Measurements from ENCODE around the gene CENPT. TPM values are rescaled to one million over a fixed set of nuclear protein-coding genes. Genes with fewer than 3 reads are reported as not detected.

The CENPT gene
- total and polyA plus RNA-seq, 2 of the 13 experiments (the other 11 are each of a cell fraction or from before 2014, with no cell fraction given) = 40.9 to 43.3 TPM

GRCh38 chr16:67833415-67834241, 13.9 kb downstream of the CENPT start (continued):
- TF ChIP-seq ZNF549 (CRISPR knock-in tag; IDR thresholded peaks at IDR 0.05) = no peak
- peak; percentile 88 for TF ChIP-seq CREM (IDR thresholded peaks at IDR 0.05)
- no peak for TF ChIP-seq CREM (CRISPR knock-in tag; IDR thresholded peaks at IDR 0.05)
- peak; percentile 95 for TF ChIP-seq GTF3A (CRISPR knock-in tag; conservative IDR thresholded peaks at IDR 0.05)
- no peak for TF ChIP-seq ZNF883 (CRISPR knock-in tag; IDR thresholded peaks at IDR 0.05; ENCODE audit: not compliant biosample characterization)
- TF ChIP-seq ZNF331 (CRISPR knock-in tag; IDR thresholded peaks at IDR 0.05) = peak; percentile 80
- no peak for TF ChIP-seq ZNF674 (CRISPR knock-in tag; IDR thresholded peaks at IDR 0.05; ENCODE audit: low read depth)
- peak; percentile 92 to 99 for TF ChIP-seq POLR2A (IDR thresholded peaks at IDR 0.05; ENCODE audit: insufficient read depth in 1 of 2, low read depth in 2 of 2, low read length in 2 of 2)
- peak; percentile 96 for TF ChIP-seq E2F5 (CRISPR knock-in tag; conservative IDR thresholded peaks at IDR 0.05)
- TF ChIP-seq, protein P1, sequence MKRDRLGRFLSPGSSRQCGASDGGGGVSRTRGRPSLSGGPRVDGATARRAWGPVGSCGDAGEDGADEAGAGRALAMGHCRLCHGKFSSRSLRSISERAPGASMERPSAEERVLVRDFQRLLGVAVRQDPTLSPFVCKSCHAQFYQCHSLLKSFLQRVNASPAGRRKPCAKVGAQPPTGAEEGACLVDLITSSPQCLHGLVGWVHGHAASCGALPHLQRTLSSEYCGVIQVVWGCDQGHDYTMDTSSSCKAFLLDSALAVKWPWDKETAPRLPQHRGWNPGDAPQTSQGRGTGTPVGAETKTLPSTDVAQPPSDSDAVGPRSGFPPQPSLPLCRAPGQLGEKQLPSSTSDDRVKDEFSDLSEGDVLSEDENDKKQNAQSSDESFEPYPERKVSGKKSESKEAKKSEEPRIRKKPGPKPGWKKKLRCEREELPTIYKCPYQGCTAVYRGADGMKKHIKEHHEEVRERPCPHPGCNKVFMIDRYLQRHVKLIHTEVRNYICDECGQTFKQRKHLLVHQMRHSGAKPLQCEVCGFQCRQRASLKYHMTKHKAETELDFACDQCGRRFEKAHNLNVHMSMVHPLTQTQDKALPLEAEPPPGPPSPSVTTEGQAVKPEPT (CRISPR knock-in tag; IDR thresholded peaks at IDR 0.05; ENCODE audit: low read depth) = no peak
- no peak; the same call in 1 of the 2 replicates for TF ChIP-seq CTCF (CRISPR knock-in tag; IDR thresholded peaks at IDR 0.05)
- no peak for TF ChIP-seq DBP (CRISPR knock-in tag; IDR thresholded peaks at IDR 0.05; ENCODE audit: not compliant biosample characterization)
- 0 out of 2 replicates have a peak, but pooled peaks have one; percentile 43 for TF ChIP-seq RELA (CRISPR knock-in tag; IDR thresholded peaks at IDR 0.05)
- TF ChIP-seq RARG (CRISPR knock-in tag; IDR thresholded peaks at IDR 0.05; ENCODE audit: low read depth) = no peak
- peak; percentile 37; the same call in 1 of the 2 replicates for TF ChIP-seq ZNF44 (CRISPR knock-in tag; IDR thresholded peaks at IDR 0.05)
- 0 out of 2 replicates have a peak, but pooled peaks have one; percentile 48 for TF ChIP-seq ESRRA (CRISPR knock-in tag; IDR thresholded peaks at IDR 0.05; ENCODE audit: low read depth)
- peak; percentile 86; the same call in 1 of the 2 replicates for TF ChIP-seq ZNF569 (CRISPR knock-in tag; IDR thresholded peaks at IDR 0.05; ENCODE audit: borderline replicate concordance)
- peak; percentile 66; the same call in 1 of the 2 replicates for TF ChIP-seq TSC22D2 (CRISPR knock-in tag; IDR thresholded peaks at IDR 0.05; ENCODE audit: borderline replicate concordance)
- TF ChIP-seq GLI4 (CRISPR knock-in tag; IDR thresholded peaks at IDR 0.05; ENCODE audit: borderline replicate concordance) = peak; percentile 64; the same call in 1 of the 2 replicates
- peak; percentile 99 for TF ChIP-seq ZNF605 (CRISPR knock-in tag; IDR thresholded peaks at IDR 0.05)
- TF ChIP-seq ZNF10 (CRISPR knock-in tag; IDR thresholded peaks at IDR 0.05; ENCODE audit: borderline replicate concordance, low read depth) = no peak
- TF ChIP-seq, protein P2, sequence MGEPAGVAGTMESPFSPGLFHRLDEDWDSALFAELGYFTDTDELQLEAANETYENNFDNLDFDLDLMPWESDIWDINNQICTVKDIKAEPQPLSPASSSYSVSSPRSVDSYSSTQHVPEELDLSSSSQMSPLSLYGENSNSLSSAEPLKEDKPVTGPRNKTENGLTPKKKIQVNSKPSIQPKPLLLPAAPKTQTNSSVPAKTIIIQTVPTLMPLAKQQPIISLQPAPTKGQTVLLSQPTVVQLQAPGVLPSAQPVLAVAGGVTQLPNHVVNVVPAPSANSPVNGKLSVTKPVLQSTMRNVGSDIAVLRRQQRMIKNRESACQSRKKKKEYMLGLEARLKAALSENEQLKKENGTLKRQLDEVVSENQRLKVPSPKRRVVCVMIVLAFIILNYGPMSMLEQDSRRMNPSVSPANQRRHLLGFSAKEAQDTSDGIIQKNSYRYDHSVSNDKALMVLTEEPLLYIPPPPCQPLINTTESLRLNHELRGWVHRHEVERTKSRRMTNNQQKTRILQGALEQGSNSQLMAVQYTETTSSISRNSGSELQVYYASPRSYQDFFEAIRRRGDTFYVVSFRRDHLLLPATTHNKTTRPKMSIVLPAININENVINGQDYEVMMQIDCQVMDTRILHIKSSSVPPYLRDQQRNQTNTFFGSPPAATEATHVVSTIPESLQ (CRISPR knock-in tag; conservative IDR thresholded peaks at IDR 0.05) = 0 out of 2 replicates have a peak, but pooled peaks have one; percentile 56
